Endothelial cell of umbilical vein (primary cell): ENCODE data around the gene TSPAN14. TPM values are rescaled to one million over a fixed set of nuclear protein-coding genes. Genes with fewer than 3 reads are reported as not detected.

Experiments
- BruUV-seq: library from RNA; stranded (reverse); fragments of 400-500 nt; replicated peaks from 2 replicates; lab custom pipeline; 2021; lab: Mats Ljungman, UMichigan
- CTCF ChIA-PET: fragments of 300-600, 350-600 bp; sonication (Branson Sonifier 250); formaldehyde crosslinking; loops from one replicate; lab custom pipeline; 2021; ENCODE audit warnings: antibody characterized with exemption, inconsistent platforms; lab: Charles Lee
- POLR2A ChIA-PET: fragments of 300-600, 350-600 bp; sonication (Branson Sonifier 250); formaldehyde crosslinking; loops from one replicate; lab custom pipeline; 2021; ENCODE audit warnings: antibody characterized with exemption, inconsistent platforms; lab: Charles Lee
- DNase-seq: peaks from one replicate; pipeline ENCODE4 v3.0.0-alpha.2; 2011; ENCODE audit warnings: low read depth, low spot score
- FAIRE-seq: peaks from 2 replicates; lab custom pipeline; 2011; peaks lifted over from hg19 to GRCh38; lab: Jason Lieb, UNC
- H2AFZ ChIP-seq: 2 replicates; pipeline ENCODE4 v1.6.0; 2012; ENCODE audit warnings: low read depth, low read length, control low read depth, inconsistent platforms
- H3K27ac ChIP-seq: 2 replicates; pipeline ENCODE4 v1.5.1; 2011; ENCODE audit warnings: low read depth, mild to moderate bottlenecking, control low read depth, low read length, moderate library complexity; ENCODE audit not compliant: insufficient read depth
- H3K27me3 ChIP-seq, 2 experiments: 2 replicates each; pipeline versions ENCODE4 v1.6.0 to v1.6.1; 2011; ENCODE audit warnings: low read length in 2 of 2, mixed read lengths in 1 of 2; ENCODE audit not compliant: control insufficient read depth in 2 of 2, insufficient read depth in 2 of 2
- H3K36me3 ChIP-seq, 2 experiments: 2 replicates in 1 of 2; 3 replicates in 1 of 2; pipeline ENCODE4 v1.5.1; 2011; ENCODE audit warnings: low read length in 2 of 2, mild to moderate bottlenecking in 1 of 2, moderate library complexity in 1 of 2; ENCODE audit not compliant: control insufficient read depth in 2 of 2, insufficient read depth in 2 of 2; ENCODE audit errors: extremely low read depth in 1 of 2
- H3K4me1 ChIP-seq: 3 replicates; pipeline ENCODE4 v1.5.1; 2011; ENCODE audit warnings: mild to moderate bottlenecking, low read length; ENCODE audit not compliant: control insufficient read depth, insufficient read depth; ENCODE audit errors: extremely low read depth
- H3K4me2 ChIP-seq: 2 replicates; pipeline ENCODE4 v1.6.1; 2011; ENCODE audit warnings: low read length, control low read depth, mixed read lengths; ENCODE audit not compliant: insufficient read depth
- H3K4me3 ChIP-seq, 3 experiments: fragments of 200-600 bp in 1 of 3; sonication (generic), shearing (Covaris generic) in 1 of 3; replicated peaks in 1 of 3; 2 replicates each; pipeline ENCODE4 v1.5.1; 2011 to 2016; ENCODE audit warnings: control low read depth in 3 of 3, low read length in 3 of 3, mild to moderate bottlenecking in 2 of 3, inconsistent platforms in 1 of 3, low read depth in 1 of 3, moderate library complexity in 1 of 3; ENCODE audit not compliant: insufficient read depth in 1 of 3
- H3K79me2 ChIP-seq: 2 replicates; pipeline ENCODE4 v1.6.0; 2012; ENCODE audit warnings: low read length, inconsistent platforms; ENCODE audit not compliant: control insufficient read depth, insufficient read depth
- H3K9ac ChIP-seq: replicated peaks from 2 replicates; pipeline ENCODE3; 2011; ENCODE audit warnings: low read length, control low read depth; ENCODE audit not compliant: insufficient read depth; ENCODE audit errors: extremely low read depth
- H3K9me1 ChIP-seq: replicated peaks from 3 replicates; pipeline ENCODE4 v1.6.0; 2011; ENCODE audit warnings: mild to moderate bottlenecking, low read length; ENCODE audit not compliant: control insufficient read depth, insufficient read depth; ENCODE audit errors: extremely low read depth
- H3K9me3 ChIP-seq: replicated peaks from 2 replicates; pipeline ENCODE4 v1.5.1; 2012; ENCODE audit warnings: low read length, inconsistent platforms; ENCODE audit not compliant: control insufficient read depth, insufficient read depth
- H4K20me1 ChIP-seq: replicated peaks from 2 replicates; pipeline ENCODE3; 2011; ENCODE audit warnings: mild to moderate bottlenecking, low read length; ENCODE audit not compliant: control insufficient read depth, insufficient read depth; ENCODE audit errors: extremely low read depth
- EZH2 ChIP-seq: IDR thresholded peaks from 2 replicates; pipeline ENCODE4 v1.6.1; 2012; ENCODE audit warnings: borderline replicate concordance, low read depth, mild to moderate bottlenecking, moderate library complexity, low read length, inconsistent platforms; ENCODE audit not compliant: severe bottlenecking
- FOS ChIP-seq: IDR thresholded peaks from 2 replicates; pipeline ENCODE4 v1.6.1; 2011; ENCODE audit warnings: mild to moderate bottlenecking, low read length, moderate library complexity, borderline replicate concordance; ENCODE audit not compliant: insufficient read depth
- GATA2 ChIP-seq: IDR thresholded peaks from 2 replicates; pipeline ENCODE4 v1.7.0; 2011; ENCODE audit warnings: low read depth, mild to moderate bottlenecking, moderate library complexity, mixed read lengths, low read length; ENCODE audit not compliant: insufficient read length, insufficient read depth
- JUN ChIP-seq: IDR thresholded peaks from 2 replicates; pipeline ENCODE4 v1.6.1; 2011; ENCODE audit warnings: borderline replicate concordance, low read depth; ENCODE audit not compliant: insufficient read length, insufficient read depth
- MYC ChIP-seq: IDR thresholded peaks from one replicate; pipeline ENCODE4 v1.6.1; 2011; ENCODE audit warnings: mild to moderate bottlenecking, low read depth, low read length
- POLR2A ChIP-seq: IDR thresholded peaks from 2 replicates; pipeline ENCODE4 v1.6.1; 2012; ENCODE audit warnings: low read depth, mild to moderate bottlenecking, control low read depth, low read length
- POLR2AphosphoS5 ChIP-seq: IDR thresholded peaks from 2 replicates; pipeline ENCODE4 v1.6.1; 2012; ENCODE audit warnings: low read depth, mild to moderate bottlenecking, control low read depth, low read length, moderate library complexity; ENCODE audit not compliant: insufficient read depth
- dilution Hi-C: fragments of 300-500 bp; cut with MboI; formaldehyde crosslinking; loops from one replicate; pipeline ENCODE4 v1.15.0; 2019; ENCODE audit warnings: low sequenced_read_pairs; ENCODE audit not compliant: extremely low pct_ligation_motif_present
- intact Hi-C: fragments of 100-400 bp; cut with micrococcal nuclease; formaldehyde crosslinking; loops from one replicate; pipeline ENCODE4 v1.10.0; 2022
- polyA plus RNA-seq, 4 experiments: library from polyadenylated mRNA; depleted of rRNA in 3 of 4; stranded (reverse) in 3 of 4; unstranded in 1 of 4; fragments of >200 nt; gene quantifications; 2 replicates each; pipeline versions ENCODE4 v1.2.1 to v1.2.3, GENCODE V29; 2011 to 2012; ENCODE audit warnings: missing spikeins in 1 of 4
- total RNA-seq: library from RNA; stranded (reverse); gene quantifications from 2 replicates; pipeline ENCODE4 v1.2.3, GENCODE V29; 2021
- TF ChIP-seq, protein P1 (sequence below), 2 donors: IDR thresholded peaks; 1 replicate in 1 of 2; 2 replicates in 1 of 2; pipeline ENCODE4 v1.5.1; 2011; ENCODE audit warnings: low read length in 2 of 2, mild to moderate bottlenecking in 2 of 2, moderate library complexity in 2 of 2, control low read depth in 1 of 2, inconsistent platforms in 1 of 2, low read depth in 1 of 2; ENCODE audit not compliant: insufficient read depth in 1 of 2; ENCODE audit errors: extremely low read depth in 1 of 2
- TF ChIP-seq, protein P2 (sequence below): IDR thresholded peaks from 2 replicates; pipeline ENCODE4 v1.6.1; 2011; ENCODE audit not compliant: insufficient read depth, insufficient read length

Gene TSPAN14
- total and polyA plus RNA-seq, 2 donors (not counting 3 experiments of a cell fraction or from before 2014, with no cell fraction given) = 210 to 242 TPM

DNA sequence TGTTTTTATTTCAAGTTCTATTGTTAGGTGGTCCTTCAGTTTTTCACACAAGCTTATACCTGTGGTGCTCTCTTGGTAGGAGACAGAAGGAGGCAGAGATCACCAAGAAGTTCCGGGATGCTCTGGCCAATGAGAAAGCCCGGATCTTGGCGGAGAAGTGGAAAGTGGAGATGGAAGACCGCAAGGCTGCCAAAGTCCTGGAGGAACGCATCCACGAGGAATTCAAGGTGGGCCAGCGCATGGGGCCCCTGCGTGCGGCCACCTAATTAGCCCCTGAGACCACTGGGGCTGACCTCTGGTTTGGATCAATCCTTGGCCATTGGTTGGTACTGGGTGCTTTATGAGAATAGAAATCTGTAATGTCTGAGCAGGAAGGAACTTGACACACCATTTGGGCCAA is 117.2 kb downstream of the TSPAN14 start:
- BruUV-seq = no TSS peak
- DNase-seq (no peak), FAIRE-seq (no peak)
- intact Hi-C loops (no loop called here), dilution Hi-C loops (no loop called here)
- Histone ChIP-seq H3K36me3 (no peaks in the 10 kb centered on the region), H3K9ac (no peak overlapping the region), H3K27ac (no peak overlapping the region), H3K79me2 (no peaks in the 10 kb centered on the region), H4K20me1 (no peaks in the 10 kb centered on the region), H3K4me2 (no peak overlapping the region), H3K4me1 (no peaks in the 10 kb centered on the region), H3K4me3 (no peak overlapping the region), H3K9me3 (no peaks in the 10 kb centered on the region), H2AFZ (no peak overlapping the region), H3K27me3 (peaks cover 5% of the 10 kb centered on the region in 2 experiments), H3K9me1 (no peaks in the 10 kb centered on the region)
- TF ChIP-seq, protein P1, sequence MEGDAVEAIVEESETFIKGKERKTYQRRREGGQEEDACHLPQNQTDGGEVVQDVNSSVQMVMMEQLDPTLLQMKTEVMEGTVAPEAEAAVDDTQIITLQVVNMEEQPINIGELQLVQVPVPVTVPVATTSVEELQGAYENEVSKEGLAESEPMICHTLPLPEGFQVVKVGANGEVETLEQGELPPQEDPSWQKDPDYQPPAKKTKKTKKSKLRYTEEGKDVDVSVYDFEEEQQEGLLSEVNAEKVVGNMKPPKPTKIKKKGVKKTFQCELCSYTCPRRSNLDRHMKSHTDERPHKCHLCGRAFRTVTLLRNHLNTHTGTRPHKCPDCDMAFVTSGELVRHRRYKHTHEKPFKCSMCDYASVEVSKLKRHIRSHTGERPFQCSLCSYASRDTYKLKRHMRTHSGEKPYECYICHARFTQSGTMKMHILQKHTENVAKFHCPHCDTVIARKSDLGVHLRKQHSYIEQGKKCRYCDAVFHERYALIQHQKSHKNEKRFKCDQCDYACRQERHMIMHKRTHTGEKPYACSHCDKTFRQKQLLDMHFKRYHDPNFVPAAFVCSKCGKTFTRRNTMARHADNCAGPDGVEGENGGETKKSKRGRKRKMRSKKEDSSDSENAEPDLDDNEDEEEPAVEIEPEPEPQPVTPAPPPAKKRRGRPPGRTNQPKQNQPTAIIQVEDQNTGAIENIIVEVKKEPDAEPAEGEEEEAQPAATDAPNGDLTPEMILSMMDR (IDR thresholded peaks at IDR 0.05; ENCODE audit: extremely low read depth in 1 of 2, insufficient read depth in 1 of 2, low read depth in 1 of 2, low read length in 2 of 2) = no peak
- TF ChIP-seq GATA2 = no peak
- TF ChIP-seq POLR2A = no peak
- TF ChIP-seq JUN = no peak
- TF ChIP-seq FOS = no peak
- TF ChIP-seq POLR2AphosphoS5 = no peak
- TF ChIP-seq EZH2 = no peak
- TF ChIP-seq MYC = no peak
- TF ChIP-seq, protein P2, sequence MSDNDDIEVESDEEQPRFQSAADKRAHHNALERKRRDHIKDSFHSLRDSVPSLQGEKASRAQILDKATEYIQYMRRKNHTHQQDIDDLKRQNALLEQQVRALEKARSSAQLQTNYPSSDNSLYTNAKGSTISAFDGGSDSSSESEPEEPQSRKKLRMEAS = no peak
- POLR2A ChIA-PET = no interaction called here
- CTCF ChIA-PET = no interaction called here
